Measurements from ENCODE around the gene FAM174B.

DNA sequence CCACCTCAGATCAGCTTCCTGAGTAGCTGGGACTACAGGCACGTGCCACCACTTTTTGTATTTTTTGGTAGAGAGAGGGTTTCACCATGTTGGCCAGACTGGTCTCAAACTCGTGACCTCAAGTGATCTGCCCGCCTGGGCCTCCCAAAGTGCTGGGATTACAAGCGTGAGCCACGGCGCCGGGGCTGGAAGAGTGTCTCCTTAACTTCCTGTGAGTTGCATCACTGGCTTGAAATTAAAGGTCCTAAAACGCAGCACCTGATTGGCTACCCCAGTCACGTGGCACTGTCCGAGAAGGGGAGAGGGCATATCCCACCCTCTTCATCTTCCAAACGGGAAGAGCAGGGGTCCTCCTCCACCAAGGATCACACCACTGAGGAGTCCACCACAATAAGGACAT, 5.5 kb upstream of the FAM174B start:
- TF ChIP-seq, protein P1, sequence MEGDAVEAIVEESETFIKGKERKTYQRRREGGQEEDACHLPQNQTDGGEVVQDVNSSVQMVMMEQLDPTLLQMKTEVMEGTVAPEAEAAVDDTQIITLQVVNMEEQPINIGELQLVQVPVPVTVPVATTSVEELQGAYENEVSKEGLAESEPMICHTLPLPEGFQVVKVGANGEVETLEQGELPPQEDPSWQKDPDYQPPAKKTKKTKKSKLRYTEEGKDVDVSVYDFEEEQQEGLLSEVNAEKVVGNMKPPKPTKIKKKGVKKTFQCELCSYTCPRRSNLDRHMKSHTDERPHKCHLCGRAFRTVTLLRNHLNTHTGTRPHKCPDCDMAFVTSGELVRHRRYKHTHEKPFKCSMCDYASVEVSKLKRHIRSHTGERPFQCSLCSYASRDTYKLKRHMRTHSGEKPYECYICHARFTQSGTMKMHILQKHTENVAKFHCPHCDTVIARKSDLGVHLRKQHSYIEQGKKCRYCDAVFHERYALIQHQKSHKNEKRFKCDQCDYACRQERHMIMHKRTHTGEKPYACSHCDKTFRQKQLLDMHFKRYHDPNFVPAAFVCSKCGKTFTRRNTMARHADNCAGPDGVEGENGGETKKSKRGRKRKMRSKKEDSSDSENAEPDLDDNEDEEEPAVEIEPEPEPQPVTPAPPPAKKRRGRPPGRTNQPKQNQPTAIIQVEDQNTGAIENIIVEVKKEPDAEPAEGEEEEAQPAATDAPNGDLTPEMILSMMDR (IDR thresholded peaks at IDR 0.05; ENCODE audit: low read length): no peak
- no peak for TF ChIP-seq EZH2 (IDR thresholded peaks at IDR 0.05; ENCODE audit: borderline replicate concordance, low read length)

Measured in OCI-LY1 (cell line).